NK-92 (cell line): ENCODE data around the gene MESP2.

Source experiments
- DNase-seq: peaks from one replicate; lab custom pipeline; 2025; ENCODE audit not compliant: unreplicated experiment; lab: John Stamatoyannopoulos, UW

MESP2 gene

GRCh38 chr15:89799011-89799911 lies 23.1 kb downstream of the MESP2 start:
- DNase-seq: no peak

DNA sequence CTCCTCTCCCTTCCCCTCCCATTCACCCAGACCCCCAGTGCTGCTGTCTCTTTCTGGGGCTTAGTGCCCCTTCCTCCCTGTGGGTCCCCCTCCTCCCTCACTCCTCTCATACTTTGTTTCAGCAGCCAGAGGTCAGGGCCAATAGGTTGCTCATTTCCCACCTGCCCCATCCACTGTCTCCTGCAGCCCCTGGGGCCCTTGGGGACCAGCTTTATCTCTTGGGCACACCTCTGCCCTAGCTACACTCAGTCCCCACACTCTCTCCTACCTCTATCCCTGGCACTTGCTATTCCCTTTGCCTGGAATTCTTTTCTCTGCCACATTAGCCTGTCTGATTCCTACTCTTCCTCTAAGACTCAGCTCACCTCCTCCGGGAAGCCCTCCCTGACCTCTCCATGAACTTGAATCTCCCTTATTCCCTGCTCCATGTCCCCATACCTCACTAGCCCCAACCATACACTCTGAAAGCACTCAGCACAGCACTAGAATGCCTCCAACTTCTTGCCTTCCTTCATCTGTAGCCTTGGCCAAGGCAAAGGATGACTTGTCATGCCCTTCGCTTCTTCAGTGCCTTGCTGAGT lies 23.9 kb downstream of the MESP2 start:
- no peak for DNase-seq

- no peak for DNase-seq
Measured at GRCh38 chr15:89801471-89802195, 25.5 kb downstream of the MESP2 start.

DNA sequence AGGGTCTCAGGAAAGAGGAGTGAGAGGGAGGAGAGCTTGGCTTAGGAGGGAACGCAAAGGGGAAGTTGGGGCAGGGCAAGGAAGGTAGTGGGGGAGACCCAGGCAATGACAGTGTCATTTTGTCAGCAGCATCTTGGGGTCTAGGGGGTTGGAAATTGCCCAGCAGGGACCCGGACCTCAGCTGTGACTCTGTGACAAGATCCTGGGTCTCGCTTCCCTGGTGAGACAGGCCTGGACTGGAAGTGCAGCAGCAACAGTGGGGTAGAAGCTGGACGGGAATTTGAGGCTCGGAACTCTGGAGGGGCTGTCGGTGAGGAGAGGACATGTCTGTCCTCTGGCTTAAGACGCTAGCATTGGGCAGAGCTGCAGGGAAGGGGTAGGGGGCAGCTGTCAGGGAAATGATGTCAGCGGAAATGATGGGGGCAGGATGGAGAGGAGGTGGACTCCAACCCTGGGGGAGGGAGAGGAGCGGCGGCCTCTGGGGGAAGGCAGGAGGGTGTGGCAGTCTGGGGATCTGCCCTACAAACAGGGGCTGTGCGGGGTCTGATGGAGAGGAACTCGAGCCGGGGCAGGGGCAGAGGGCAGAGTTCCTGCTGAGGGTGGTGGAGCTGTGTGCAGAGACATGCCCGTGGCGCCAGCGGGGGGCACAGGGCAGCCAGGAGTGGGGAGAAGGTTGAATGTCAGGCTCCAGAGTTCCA lies 26.2 kb downstream of the MESP2 start:
- no peak for DNase-seq

DNA sequence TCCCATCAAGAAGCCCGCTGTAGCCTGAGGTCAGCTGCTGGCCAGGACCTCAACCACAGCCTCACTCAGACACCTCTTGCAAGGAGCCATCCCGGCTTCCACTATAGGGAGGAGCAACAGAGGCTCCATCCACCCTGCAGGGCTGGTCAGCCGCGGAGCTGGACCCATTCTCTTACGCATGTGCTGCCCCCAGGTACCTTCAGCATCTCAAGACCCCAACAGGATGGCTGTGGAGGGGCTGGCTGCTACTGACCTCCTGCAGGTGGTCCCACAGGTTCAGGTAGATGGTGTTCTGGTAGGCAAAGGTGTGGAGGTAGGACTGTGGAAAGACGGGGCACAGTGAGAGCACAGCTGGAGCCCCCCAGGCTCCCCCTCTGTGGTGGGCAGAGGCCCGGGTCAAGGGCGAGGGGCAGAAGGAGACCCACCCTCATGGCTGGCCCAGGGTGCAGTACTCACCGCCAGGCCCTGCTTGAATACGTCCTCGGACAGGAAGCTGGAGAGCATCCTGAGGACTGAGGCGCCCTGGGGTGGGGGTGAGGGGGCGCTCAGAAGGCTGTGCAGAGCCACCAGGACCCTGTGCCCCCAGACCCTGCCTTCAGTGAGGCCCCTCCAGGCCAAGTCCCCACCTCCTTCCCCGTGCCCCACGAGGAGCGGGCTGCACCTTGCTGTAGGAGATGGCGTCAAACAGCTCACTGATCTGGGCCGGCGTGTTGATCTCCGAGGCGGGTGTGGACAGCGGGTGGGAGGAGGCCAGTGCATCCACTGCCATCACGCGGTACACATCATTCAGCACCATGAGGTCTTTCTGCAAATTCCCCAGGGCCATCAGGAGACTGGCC lies 27.1 kb downstream of the MESP2 start:
- DNase-seq: no peak

GRCh38 chr15:89803941-89804800 lies 28.0 kb downstream of the MESP2 start:
- DNase-seq: no peak

DNA sequence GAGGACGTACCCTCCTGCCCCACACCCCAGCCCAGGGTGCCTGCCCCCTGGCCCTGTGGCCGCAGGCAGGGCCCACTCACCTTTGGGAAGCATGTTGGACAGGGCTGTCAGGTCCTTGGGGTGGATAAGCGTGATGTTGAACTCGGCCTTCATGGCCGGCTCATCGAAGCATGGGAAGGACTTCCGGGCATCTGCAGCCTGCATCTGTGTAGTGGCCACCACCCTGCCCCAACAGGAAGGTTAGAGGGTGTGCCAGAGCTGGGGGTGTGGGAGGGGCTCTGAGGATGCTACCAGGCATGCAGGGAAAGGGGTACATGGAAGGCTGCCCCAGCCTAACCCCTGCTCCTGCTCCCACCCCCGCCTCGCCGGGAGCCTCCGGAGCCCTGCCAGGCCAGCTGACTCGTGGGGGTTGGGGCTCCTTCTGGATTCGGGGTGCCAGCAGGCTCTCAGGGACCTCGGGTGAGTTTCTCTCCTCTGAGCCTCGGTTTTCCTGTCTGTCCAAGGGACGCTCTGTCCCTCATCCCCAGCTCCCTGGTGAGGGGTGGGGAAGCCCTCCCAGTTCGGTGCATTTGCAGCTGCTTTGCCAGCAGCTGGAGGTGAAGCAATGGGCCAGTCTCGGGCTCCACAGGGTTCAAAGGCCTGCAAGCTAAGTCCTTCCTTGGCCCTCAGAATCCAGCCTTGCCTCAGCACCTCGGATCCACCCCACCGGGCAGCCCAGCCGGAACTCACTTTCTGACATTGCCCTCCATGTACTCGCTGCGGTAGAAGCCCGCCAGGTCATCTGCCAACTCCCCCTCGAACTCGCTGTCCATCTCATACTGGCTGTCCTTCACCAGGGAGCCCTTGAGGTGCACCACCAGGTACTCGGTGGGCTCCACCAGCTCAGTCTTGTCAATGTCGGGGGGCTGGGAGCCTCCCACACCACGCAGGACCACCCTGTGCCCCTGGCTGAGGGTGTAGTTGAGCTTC lies 29.4 kb downstream of the MESP2 start:
- no peak for DNase-seq

GRCh38 chr15:89806210-89806558 lies 30.1 kb downstream of the MESP2 start:
- DNase-seq: no peak

GRCh38 chr15:89806559-89807550 lies 30.7 kb downstream of the MESP2 start:
- DNase-seq: no peak

- DNase-seq: no peak
Measured at GRCh38 chr15:89807689-89808088, 31.6 kb downstream of the MESP2 start.

DNA sequence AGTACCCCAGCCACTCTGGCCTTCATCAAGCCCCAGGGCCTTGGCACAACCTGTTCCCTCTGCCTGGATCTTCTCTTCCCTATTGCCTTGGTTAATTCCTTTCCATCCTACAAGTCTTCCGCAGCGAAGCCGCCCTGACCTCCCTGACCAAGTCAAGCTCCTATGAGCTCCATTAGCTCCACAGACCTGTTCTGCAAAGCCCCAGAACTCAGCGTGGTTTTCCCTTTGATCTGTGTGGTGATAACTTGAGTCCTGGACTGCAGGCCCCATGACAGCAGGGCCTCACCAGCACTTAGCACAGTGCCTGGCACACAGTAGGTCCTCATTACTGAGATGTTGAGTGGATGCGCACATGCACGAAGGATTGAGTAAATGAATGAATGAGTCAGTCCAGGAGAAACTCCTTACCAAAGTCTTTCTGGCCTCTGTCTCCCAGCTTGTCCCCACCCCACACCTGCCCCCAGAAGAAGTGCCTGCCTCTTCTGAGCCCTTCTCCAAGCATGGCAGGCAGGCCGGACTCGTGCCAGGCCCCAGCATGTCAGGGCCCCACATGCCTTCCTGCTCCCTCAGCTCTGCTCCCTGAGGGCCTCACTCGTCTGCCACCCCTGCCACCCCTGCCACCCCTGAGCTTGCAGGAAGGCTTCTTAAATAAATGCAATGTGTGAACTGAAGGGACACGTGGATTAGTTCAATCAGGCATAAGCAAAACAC lies 32.2 kb downstream of the MESP2 start:
- no peak for DNase-seq

GRCh38 chr15:89809093-89809786 lies 33.1 kb downstream of the MESP2 start:
- no peak for DNase-seq

DNA sequence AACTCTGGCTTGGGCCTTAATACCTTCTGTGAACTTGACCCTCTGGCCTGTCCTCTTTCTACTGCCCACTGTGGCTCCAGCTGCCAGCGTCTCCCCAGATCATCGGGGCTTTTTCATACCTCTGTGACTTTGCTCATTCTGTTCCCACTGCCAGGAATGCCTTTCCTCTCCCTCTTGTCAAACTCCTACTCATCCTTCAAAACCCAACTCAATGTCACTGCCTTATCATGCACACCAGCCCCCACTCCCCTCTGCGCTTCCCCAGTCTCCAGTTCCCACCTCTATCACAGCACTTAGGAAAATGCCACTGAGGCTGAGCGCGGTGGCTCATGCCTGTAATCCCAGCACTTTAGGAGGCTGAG lies 33.6 kb downstream of the MESP2 start:
- no peak for DNase-seq

- DNase-seq: no peak
Measured at GRCh38 chr15:89810837-89811236, 34.7 kb downstream of the MESP2 start.

DNA sequence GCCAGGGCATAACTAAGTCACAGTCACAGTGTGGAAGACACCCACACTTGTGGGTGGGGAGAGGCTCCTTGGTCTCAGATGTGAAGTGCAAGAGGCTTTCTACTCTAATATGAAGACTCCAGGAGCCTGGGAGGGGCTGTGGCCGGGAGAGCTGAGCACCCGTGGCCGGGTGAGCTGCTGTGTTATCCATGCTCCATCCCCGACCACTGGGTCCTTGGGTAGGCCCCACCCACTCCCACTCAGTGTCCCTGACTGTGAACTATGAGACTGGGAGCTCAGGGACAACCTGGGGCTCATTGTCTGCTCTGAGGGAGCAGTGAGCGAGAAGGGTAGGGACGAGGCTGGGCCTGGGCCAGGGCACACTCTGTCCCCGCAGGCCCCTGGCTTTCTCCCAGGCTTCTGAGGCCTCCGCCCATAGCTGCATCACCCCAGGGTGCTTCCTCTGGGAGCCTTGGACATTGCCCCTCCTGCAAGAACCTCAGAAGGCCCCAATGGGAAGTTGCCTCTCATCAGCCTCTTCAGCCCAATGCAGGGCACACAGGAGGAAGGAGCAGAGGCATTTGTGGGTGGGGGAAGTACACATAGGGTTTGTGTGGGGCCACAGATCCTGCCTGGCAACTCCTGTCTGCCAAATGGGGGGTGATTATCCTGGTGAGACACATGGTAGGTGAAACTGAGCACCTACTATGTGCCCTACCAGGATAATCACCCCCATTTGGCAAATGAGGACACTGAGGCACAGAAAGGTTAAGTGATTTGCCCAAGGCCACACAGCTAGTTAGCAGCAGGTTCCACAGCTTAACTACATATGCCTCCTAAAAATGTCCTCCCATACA lies 36.1 kb downstream of the MESP2 start:
- no peak for DNase-seq
